HepG2 (cell line): Measurements from ENCODE around the gene CLEC20A. TPM values are rescaled to one million over a fixed set of nuclear protein-coding genes. Genes with fewer than 3 reads are reported as not detected.

Experiments used
- ATAC-seq: fragments of 200-7000 bp; cut with Tn5 transposase; 3 replicates; pipeline ENCODE4 v1.9.1; 2020; ENCODE audit warnings: mild to moderate bottlenecking, moderate library complexity
- BruUV-seq: library from RNA; stranded (reverse); fragments of 400-500 nt; replicated peaks from 2 replicates; lab custom pipeline; 2021; lab: Mats Ljungman, UMichigan
- CTCF ChIA-PET: fragments of 300-600 bp; formaldehyde crosslinking; extraction: SDS; loops from one replicate; lab custom pipeline; 2021; ENCODE audit warnings: low total read pairs, inconsistent platforms, low intra/inter-chr PET ratio; lab: Yijun Ruan, JAX
- POLR2A ChIA-PET: fragments of 350-600 bp; sonication (Branson Sonifier 250); formaldehyde crosslinking; loops from one replicate; lab custom pipeline; 2020; ENCODE audit warnings: antibody characterized with exemption, inconsistent platforms; lab: Yijun Ruan, JAX
- DNase-seq: peaks from one replicate; pipeline ENCODE4 v3.0.0-alpha.2; 2015; ENCODE audit warnings: low spot score
- FAIRE-seq: peaks from 3 replicates; lab custom pipeline; 2011; peaks lifted over from hg19 to GRCh38; lab: Jason Lieb, UNC
- H2AFZ ChIP-seq: one replicate; pipeline ENCODE4 v1.6.1; 2011; ENCODE audit warnings: low read length, inconsistent platforms
- H3K27ac ChIP-seq: fragments of 300-600 bp; 3 replicates; pipeline ENCODE4 v1.8.0; 2011; ENCODE audit warnings: mixed run types, mild to moderate bottlenecking, mixed read lengths, low read length, inconsistent platforms; ENCODE audit not compliant: insufficient read depth; ENCODE audit errors: extremely low read length
- H3K27me3 ChIP-seq, 2 experiments: fragments of 200-600 bp in 1 of 2; 2 replicates in 1 of 2; 3 replicates in 1 of 2; pipeline versions ENCODE4 v1.6.0 to v1.8.0; 2011; ENCODE audit warnings: low read length in 2 of 2, mild to moderate bottlenecking in 2 of 2, moderate library complexity in 2 of 2, inconsistent platforms in 1 of 2; ENCODE audit not compliant: insufficient read depth in 2 of 2, control insufficient read depth in 1 of 2
- H3K36me3 ChIP-seq, 2 experiments: fragments of 200-600 bp in 1 of 2; replicated peaks in 1 of 2; 2 replicates in 1 of 2; 3 replicates in 1 of 2; pipeline versions ENCODE4 v1.5.1 to v1.8.0; 2011; ENCODE audit warnings: low read length in 2 of 2, inconsistent platforms in 1 of 2; ENCODE audit not compliant: insufficient read depth in 2 of 2, control insufficient read depth in 1 of 2
- H3K4me1 ChIP-seq: 2 replicates; pipeline ENCODE4 v1.5.1; 2012; ENCODE audit warnings: low read length, inconsistent platforms; ENCODE audit not compliant: insufficient read depth
- H3K4me2 ChIP-seq: 2 replicates; pipeline ENCODE4 v1.6.0; 2011; ENCODE audit warnings: low read depth, low read length, inconsistent platforms
- H3K4me3 ChIP-seq, 3 experiments: fragments of 200-600 bp in 1 of 3; sonication (generic), shearing (Covaris generic) in 1 of 3; replicated peaks in 1 of 3; 2 replicates each; pipeline ENCODE4 v1.5.1; 2011 to 2016; ENCODE audit warnings: low read length in 3 of 3, inconsistent platforms in 2 of 3, low read depth in 2 of 3, mild to moderate bottlenecking in 2 of 3, control low read depth in 1 of 3, mixed read lengths in 1 of 3; ENCODE audit not compliant: insufficient read depth in 1 of 3
- H3K79me2 ChIP-seq: one replicate; pipeline ENCODE4 v1.6.1; 2011; ENCODE audit warnings: low read length, inconsistent platforms; ENCODE audit not compliant: insufficient read depth
- H3K9ac ChIP-seq: 2 replicates; pipeline ENCODE4 v1.6.0; 2011; ENCODE audit warnings: mild to moderate bottlenecking, low read depth, low read length, inconsistent platforms; ENCODE audit not compliant: insufficient read depth
- H3K9me3 ChIP-seq: 2 replicates; pipeline ENCODE4 v1.5.1; 2012; ENCODE audit warnings: mild to moderate bottlenecking, low read length
- H4K20me1 ChIP-seq: 2 replicates; pipeline ENCODE4 v1.6.0; 2011; ENCODE audit warnings: inconsistent platforms, mild to moderate bottlenecking, low read length, moderate library complexity; ENCODE audit not compliant: insufficient read depth
- CBX5 ChIP-seq: sonication (generic); formaldehyde crosslinking; IDR thresholded peaks from 2 replicates; pipeline ENCODE4 v1.4.0; 2020; ENCODE audit warnings: missing genetic modification reagents, borderline replicate concordance
- CEBPB ChIP-seq: IDR thresholded peaks from 2 replicates; pipeline ENCODE4 v1.6.1; 2011; ENCODE audit warnings: low read depth, low read length, improper control_type of control experiment, borderline replicate concordance
- FLYWCH1 ChIP-seq: sonication (generic); formaldehyde crosslinking; IDR thresholded peaks from 2 replicates; pipeline ENCODE4 v1.8.1; 2023; ENCODE audit warnings: mild to moderate bottlenecking, missing genetic modification reagents
- GZF1 ChIP-seq: sonication (generic); formaldehyde crosslinking; IDR thresholded peaks from 2 replicates; pipeline ENCODE4 v1.5.1; 2020; ENCODE audit warnings: mild to moderate bottlenecking, missing genetic modification reagents
- HMG20B ChIP-seq: conservative IDR thresholded peaks from 2 replicates; pipeline ENCODE4 v1.6.1; 2016; ENCODE audit warnings: missing genetic modification reagents, missing compliant biosample characterization
- JUNB ChIP-seq: sonication (generic); formaldehyde crosslinking; IDR thresholded peaks from 2 replicates; pipeline ENCODE4 v1.8.0; 2022; ENCODE audit warnings: missing genetic modification reagents, mild to moderate bottlenecking, borderline replicate concordance
- MXD4 ChIP-seq: IDR thresholded peaks from 2 replicates; pipeline ENCODE4 v1.6.1; 2016; ENCODE audit warnings: mild to moderate bottlenecking, missing biosample characterization, missing genetic modification reagents
- NCOR1 ChIP-seq: fragments of 200-600 bp; sonication (generic); IDR thresholded peaks from 2 replicates; pipeline ENCODE4 v1.7.0; 2017; ENCODE audit warnings: antibody characterized with exemption, low read length, borderline replicate concordance
- PHF21A ChIP-seq: sonication (generic); formaldehyde crosslinking; IDR thresholded peaks from 2 replicates; pipeline ENCODE4 v1.5.0; 2020; ENCODE audit warnings: mild to moderate bottlenecking, missing genetic modification reagents
- SALL1 ChIP-seq: sonication (generic); formaldehyde crosslinking; IDR thresholded peaks from 2 replicates; pipeline ENCODE4 v1.8.0; 2022; ENCODE audit warnings: mild to moderate bottlenecking, missing genetic modification reagents
- ZBTB2 ChIP-seq: sonication (generic); formaldehyde crosslinking; IDR thresholded peaks from 2 replicates; pipeline ENCODE4 v1.8.0; 2022; ENCODE audit warnings: low read depth, missing genetic modification reagents
- WGBS: methylation state at CpG from one replicate; pipeline ENCODE4 v1.1.6; 2017; ENCODE audit warnings: low lambda C conversion rate; 5-methylcytosine and 5-hydroxymethylcytosine counted together
- in situ Hi-C: cut with HindIII; loops from 2 replicates; pipeline ENCODE4 v1.10.0; 2017; ENCODE audit warnings: low pct_unique_long_range_greater_than_20kb; ENCODE audit not compliant: extremely low pct_ligation_motif_present
- intact Hi-C: fragments of 100-400 bp; cut with micrococcal nuclease; formaldehyde crosslinking; loops from one replicate; pipeline ENCODE4 v1.10.0; 2022; ENCODE audit not compliant: unreplicated experiment
- polyA plus RNA-seq, 8 experiments: library from polyadenylated mRNA; depleted of rRNA in 3 of 8; stranded (reverse) in 7 of 8; unstranded in 1 of 8; fragments of >200 nt; fragmentation: Illumina TruSeq in 4 of 8; extraction: Trizol in 4 of 8; gene quantifications; 2 replicates each; pipeline versions ENCODE4 v1.2.1 to v1.2.3, GENCODE V29; 2011 to 2016; ENCODE audit warnings: low read depth in 4 of 8, missing spikeins in 1 of 8, mixed read lengths in 1 of 8; ENCODE audit not compliant: insufficient read depth in 1 of 8
- total RNA-seq, 5 experiments: library from RNA; depleted of rRNA; stranded (reverse); fragments of >200 nt; fragmentation: Illumina TruSeq; extraction: Trizol; gene quantifications; 2 replicates each; pipeline ENCODE4 v1.2.3, GENCODE V29; 2016; ENCODE audit warnings: low read depth in 1 of 5
- TF ChIP-seq, protein P1 (sequence below): sonication (generic); formaldehyde crosslinking; IDR thresholded peaks from 2 replicates; pipeline ENCODE4 v1.4.0; 2020; ENCODE audit warnings: missing genetic modification reagents, mild to moderate bottlenecking, borderline replicate concordance

Gene CLEC20A
- total and polyA plus RNA-seq, 2 of the 13 experiments (the other 11 are each of a cell fraction or from before 2014, with no cell fraction given) = not detected

DNA sequence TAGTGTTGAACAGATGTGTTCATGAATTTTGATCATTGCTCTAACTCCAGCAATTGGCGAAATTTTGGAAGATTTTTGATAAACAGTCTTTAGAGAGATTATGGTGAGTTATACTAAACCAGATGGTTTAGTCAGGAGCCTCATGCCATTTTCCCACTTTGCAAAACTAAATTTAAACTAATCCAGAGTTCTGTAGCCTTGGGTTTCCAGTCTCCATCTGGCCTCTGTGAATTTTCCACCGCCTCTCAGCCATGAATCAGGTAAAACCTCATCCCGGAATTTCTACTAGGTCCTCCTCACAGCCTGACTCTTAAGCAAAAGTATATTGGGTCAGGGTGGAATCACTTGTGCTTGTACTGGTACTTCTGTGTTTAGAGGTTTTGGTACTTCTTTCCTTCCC lies 44.8 kb downstream of the CLEC20A start (continued):
- TF ChIP-seq CBX5 = no peak
- TF ChIP-seq HMG20B (CRISPR knock-in tag) = no peak
- no peak for TF ChIP-seq NCOR1
- TF ChIP-seq, all 625 proteins: peak for 0

- CTCF ChIA-PET = no interaction called here
- no peaks in the 10 kb centered on the region for H3K27me3 ChIP-seq
- BruUV-seq = no TSS peak
- no peaks in the 10 kb centered on the region for H4K20me1 ChIP-seq
- no peak overlapping the region for H2AFZ ChIP-seq
- H3K4me3 ChIP-seq = no peak overlapping the region
- FAIRE-seq (no peak), ATAC-seq (no peak), DNase-seq (no peak)
- TF ChIP-seq FLYWCH1 (CRISPR knock-in tag) (no peak), GZF1 (CRISPR knock-in tag) (no peak), SALL1 (CRISPR knock-in tag) (no peak)
- H3K9ac ChIP-seq = no peak overlapping the region
- WGBS = 92% methylated on average over 3 of the region's 3 CpGs
- intact Hi-C loops = loop anchor here (10.0 kb wide), 1 partner anchor 87 kb away; no protein-coding TSS in a partner anchor
- no peak overlapping the region for H3K27ac ChIP-seq
- POLR2A ChIA-PET = no interaction called here
- H3K4me1 ChIP-seq = peaks cover 8% of the 10 kb centered on the region; the same call in 1 of the 2 replicates
- no peaks in the 10 kb centered on the region for H3K9me3 ChIP-seq
- no peak overlapping the region for H3K4me2 ChIP-seq
- no peaks in the 10 kb centered on the region; a peak in 1 of 5 replicates for H3K36me3 ChIP-seq
- in situ Hi-C loops = no loop called here
- no peaks in the 10 kb centered on the region for H3K79me2 ChIP-seq
Measured at GRCh38 chr1:178451529-178451928, 45.2 kb downstream of the CLEC20A start.

- ChIA-PET POLR2A (no interaction called here), CTCF (no interaction called here)
- Histone ChIP-seq H3K36me3 (peaks cover 0 to 2% of the 10 kb centered on the region in 2 experiments; a peak in 2 of 5 replicates), H3K27ac (no peak overlapping the region), H2AFZ (no peak overlapping the region), H3K4me1 (peaks cover 6% of the 10 kb centered on the region; the same call in 1 of the 2 replicates), H3K79me2 (no peaks in the 10 kb centered on the region), H3K9me3 (no peaks in the 10 kb centered on the region), H3K4me2 (no peak overlapping the region), H3K9ac (no peak overlapping the region), H3K4me3 (no peak overlapping the region), H3K27me3 (no peaks in the 10 kb centered on the region), H4K20me1 (no peaks in the 10 kb centered on the region)
- no TSS peak for BruUV-seq
- TF ChIP-seq CEBPB (0 out of 2 replicates have a peak, but pooled peaks have one; percentile 36), ZBTB2 (CRISPR knock-in tag) (no peak), JUNB (CRISPR knock-in tag) (no peak), MXD4 (CRISPR knock-in tag) (no peak), PHF21A (no peak)
- TF ChIP-seq, protein P1, sequence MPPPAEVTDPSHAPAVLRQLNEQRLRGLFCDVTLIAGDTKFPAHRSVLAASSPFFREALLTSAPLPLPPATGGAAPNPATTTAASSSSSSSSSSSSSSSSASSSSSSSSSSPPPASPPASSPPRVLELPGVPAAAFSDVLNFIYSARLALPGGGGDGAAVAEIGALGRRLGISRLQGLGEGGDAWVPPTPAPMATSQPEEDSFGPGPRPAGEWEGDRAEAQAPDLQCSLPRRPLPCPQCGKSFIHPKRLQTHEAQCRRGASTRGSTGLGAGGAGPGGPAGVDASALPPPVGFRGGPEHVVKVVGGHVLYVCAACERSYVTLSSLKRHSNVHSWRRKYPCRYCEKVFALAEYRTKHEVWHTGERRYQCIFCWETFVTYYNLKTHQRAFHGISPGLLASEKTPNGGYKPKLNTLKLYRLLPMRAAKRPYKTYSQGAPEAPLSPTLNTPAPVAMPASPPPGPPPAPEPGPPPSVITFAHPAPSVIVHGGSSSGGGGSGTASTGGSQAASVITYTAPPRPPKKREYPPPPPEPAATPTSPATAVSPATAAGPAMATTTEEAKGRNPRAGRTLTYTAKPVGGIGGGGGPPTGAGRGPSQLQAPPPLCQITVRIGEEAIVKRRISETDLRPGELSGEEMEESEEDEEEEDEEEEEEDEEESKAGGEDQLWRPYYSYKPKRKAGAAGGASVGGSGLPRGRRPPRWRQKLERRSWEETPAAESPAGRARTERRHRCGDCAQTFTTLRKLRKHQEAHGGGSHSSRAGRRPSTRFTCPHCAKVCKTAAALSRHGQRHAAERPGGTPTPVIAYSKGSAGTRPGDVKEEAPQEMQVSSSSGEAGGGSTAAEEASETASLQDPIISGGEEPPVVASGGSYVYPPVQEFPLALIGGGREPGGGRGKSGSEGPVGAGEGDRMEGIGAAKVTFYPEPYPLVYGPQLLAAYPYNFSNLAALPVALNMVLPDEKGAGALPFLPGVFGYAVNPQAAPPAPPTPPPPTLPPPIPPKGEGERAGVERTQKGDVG (CRISPR knock-in tag) = no peak
- intact Hi-C loops (loop anchor here (10.0 kb wide), 1 partner anchor 86 kb away; no protein-coding TSS in a partner anchor), in situ Hi-C loops (no loop called here)
- FAIRE-seq (no peak), ATAC-seq (no peak), DNase-seq (no peak)
- WGBS = 96% methylated on average over 6 of the region's 6 CpGs
Measured at GRCh38 chr1:178450871-178451270, 45.9 kb downstream of the CLEC20A start.
